ENCODE data around the gene ELL2.

GRCh38 chr5:95857185-95857945, 104.3 kb downstream of the ELL2 start:
- TF ChIP-seq CTCF (IDR thresholded peaks at IDR 0.05 in 8 of 11, conservative IDR thresholded peaks at IDR 0.05 in 3 of 11) = no peak
- no peak for TF ChIP-seq POLR2A (IDR thresholded peaks at IDR 0.05)
- peak in 1 of 3 donors; percentile 59 for TF ChIP-seq POLR2AphosphoS5 (IDR thresholded peaks at IDR 0.05)
